ENCODE results near the gene AP2B1.
"Not testable (repeated sequence)": the region's sequence is repeated elsewhere in the genome, so short reads cannot be mapped to it uniquely, and the experiment has no call there.

AP2B1 gene

DNA sequence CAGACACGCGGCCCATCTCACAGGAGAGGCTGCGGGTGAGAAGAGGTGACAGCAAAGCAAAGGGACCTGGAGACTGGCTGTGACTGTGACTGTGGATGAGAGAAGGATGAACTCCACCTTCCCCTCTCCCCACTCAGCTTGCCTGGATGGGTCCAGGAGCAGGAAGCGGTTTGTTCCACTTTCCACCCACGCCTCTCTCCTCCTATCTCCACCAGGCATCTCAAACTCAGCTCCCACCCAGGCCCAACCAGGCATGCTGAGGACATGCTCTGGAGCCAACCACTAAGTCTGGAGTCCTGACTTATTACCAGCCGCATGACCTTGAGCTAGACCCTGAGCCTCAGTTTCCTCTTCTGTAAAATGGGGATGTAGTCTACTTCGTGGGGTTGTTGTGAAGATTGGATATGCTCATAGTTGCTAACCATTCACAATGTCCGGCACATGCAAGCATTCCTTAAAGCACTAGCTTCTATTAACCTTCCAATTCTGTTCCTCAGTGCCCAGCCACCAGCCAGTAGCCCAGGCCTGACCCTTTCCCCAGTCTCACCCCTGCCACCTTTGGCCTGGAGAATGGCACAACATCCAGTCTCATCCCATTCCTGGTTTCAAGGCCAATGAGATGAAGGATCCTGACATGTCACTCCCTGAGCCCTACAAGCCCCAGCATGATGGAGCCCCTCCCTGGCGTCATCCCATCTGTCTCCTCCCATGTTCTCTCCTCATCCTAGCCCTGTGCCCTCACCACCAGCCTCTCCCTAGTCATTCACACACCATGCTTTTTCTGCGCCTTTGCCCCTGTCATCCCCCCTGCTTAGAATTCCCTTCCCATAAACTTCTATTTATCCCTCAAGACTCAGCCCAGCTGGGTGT, 163.6 kb downstream of the AP2B1 start:
- DNase-seq: no peak

DNA sequence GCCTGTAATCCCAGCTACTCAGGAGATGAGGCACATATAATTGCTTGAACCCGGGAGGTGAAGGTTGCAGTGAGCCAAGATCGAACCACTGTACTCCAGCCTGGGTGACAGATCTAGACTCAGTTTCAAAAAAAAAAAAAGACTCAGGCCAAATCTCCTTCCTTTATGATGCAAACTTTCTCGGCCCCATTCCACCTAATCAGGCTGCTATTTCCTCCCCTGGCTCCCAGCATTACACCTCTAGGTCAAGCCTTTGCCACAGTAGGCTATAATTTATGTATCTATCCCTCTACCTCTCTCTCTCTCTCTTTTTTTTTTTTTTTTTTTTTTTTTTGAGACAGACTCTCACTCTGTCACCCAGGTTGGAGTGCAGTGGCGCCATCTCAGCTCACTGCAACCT, 164.4 kb downstream of the AP2B1 start:
- not testable (repeated sequence) for DNase-seq

DNA sequence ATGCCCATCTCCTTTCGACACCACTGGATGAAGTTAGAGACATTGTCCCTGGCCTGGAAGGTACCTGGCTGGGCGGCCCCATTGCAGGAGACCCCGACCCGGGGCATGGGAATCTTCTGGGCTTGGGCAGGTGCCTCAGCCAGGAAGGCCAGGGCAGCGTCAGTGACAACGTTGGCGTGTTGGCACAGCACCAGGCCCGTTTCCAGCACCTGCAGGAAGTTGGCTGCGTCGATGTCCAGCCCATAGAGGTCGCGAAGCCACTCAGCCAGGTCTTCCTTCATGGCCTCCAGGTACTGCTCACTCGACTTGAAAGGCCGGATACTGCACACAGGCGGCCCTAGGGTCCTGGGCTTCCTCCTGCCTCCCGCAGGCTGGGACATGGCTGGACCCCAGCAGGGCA, 165.3 kb downstream of the AP2B1 start:
- no peak for DNase-seq

DNA sequence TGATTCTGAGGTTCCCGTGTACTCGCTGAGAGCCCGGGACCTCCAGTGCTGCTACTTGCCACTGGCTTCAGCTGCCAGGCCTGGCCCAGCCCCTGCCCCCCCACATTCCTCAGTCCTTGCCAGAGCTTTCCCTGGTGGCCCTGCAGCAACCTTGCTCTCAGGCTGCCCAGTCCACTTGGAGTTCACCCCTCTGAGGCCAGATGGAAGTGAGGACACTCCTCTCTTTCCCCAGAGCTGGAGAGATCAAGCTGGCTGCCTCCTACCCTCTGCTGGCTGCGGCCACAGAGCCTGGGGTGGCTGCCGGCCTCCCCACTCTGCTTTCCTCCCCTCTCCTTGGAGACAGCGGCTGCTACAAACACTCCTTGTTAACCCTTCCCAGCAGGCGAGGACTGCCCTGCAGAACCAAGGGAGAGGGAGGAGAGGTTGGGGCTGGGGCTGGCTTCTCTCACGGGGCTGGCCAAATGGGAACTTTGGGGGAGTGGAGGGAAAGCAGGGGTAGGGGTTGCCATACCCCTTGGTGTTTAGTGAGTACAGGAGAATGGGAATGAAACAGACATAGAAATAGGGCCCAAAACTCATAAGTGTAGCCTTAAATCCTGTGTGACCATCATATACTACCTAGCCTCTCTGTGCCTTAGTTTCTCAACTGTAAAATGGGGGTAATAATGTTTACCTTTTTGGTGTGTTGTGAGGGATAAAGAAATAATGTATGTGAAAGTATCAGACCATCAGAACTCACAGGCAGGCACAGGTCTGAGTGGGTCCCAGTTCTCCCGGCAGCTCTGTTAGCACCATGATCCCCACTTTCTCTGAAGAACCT, 166.0 kb downstream of the AP2B1 start, which contains the start of gene GAS2L2:
GAS2L2 (minus strand) TSS at position 295 of the 820 bp plus-strand sequence. CDS start 389 bp downstream, outside the sequence.
- no peak for DNase-seq

DNA sequence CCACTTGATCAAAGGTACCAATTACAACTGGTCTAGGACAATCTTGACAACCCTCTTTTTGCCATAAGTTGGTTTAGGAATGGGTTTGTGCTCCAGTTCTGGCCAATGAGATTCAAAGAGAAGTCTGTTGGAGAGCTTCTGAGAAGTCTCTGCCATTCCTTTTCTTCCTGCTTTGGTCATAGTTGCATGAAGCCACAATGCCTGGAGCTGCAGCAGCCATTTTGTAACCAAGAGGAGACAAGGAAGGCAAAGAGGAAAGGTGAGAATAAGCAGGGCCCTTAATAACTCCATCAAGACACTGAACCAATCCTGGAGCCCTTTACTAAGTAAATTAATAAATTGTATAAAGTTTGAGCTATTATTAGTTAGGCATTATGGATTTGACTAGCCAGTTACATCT, 170.1 kb downstream of the AP2B1 start:
- no peak for DNase-seq

DNA sequence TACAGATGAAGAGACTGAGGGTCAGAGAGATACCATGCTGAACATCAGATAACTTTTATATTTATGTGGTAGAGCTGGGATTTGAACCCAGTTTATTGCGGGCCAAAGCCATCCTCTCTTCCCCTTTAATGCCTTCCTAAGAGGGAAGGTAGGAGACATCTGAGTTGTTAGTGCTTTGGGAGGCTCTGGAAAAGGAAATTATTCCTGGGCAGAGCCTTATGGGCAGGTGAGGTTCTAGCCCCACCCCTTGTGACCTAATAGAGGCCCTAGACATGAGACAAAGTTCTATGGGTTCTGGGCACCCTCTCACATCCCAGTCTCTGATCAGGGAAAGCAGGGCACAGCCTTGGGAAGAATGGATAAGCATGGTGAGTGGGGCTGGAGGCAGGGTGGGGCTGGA, 173.5 kb downstream of the AP2B1 start, which contains the start of gene C17orf50:
C17orf50 (plus strand) TSS at position 301 of the 400 bp plus-strand sequence; CDS start at position 356, 55 bp downstream.
- DNase-seq: no peak

DNA sequence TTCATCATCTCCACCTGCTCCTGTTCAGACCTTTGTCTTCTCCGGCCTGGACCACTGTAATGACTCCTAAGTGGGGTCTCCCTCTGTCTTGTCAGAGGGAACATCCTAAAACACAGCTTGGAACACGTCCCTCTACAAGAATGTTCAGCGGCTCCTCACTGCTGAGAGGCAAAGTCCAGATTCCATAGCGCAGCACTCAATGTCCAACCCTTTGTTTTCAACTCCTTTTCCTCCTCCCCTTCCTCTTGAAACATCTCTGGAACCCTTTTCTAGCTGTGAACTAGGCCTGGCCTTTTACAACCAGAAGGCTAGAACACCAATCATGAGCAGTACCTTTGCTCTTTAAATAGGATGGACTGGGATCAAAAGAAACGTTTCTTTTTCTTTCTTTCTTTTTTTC, 174.5 kb downstream of the AP2B1 start:
- no peak for DNase-seq

DNA sequence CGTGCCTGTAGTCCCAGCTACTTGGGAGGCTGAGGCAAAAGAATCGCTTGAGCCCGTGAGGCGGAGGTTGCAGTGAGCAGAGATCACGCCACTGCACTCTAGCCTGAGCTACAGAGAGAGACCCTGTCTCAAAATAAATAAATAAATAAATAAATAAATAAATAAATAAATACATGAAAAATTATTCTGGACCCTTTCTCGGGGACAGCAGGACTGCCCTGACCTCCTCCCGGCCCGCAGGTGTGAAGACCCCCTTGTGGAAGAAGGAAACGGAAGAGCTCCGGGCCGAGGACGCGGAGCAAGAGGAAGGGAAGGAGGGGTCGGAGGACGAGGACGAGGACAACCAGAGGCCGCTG, 176.6 kb downstream of the AP2B1 start:
- no peak for DNase-seq

DNA sequence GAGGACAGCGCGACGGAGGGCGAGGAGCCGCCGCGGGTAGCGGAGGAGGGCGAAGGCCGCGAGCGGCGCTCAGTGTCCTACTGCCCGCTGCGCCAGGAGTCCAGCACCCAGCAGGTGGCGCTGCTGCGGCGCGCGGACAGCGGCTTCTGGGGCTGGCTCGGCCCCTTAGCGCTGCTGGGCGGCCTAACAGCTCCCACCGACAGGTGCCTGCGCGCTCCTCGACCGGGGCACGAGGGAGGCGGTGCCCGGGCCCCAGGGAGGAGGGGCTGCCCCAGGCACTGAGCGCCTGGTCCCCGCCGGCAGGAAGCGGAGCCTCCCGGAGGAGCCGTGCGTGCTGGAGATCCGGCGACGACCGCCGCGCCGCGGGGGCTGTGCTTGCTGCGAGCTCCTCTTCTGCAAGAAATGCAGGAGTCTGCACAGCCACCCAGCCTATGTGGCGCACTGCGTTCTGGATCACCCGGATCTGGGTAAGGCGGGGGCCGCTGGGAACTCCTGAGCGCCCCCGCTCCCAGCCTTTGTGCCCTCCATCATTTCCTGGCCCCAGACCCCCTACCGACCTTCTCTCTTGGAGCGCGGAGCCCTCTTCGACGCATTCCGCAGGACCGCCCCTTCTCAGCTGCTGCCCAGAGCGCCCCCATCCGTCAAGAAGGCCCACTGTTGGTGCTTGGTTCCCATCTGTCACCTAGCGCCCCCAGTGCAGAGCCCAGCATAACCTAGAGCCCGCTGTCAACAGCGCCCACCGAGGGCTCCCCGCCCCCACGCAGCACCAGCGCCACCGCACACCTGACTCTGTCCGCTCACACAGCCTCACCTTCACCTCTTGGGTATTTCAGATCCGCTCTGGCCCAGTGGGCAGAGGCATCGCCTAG, 177.2 kb downstream of the AP2B1 start:
- peak; percentile 94 for DNase-seq

DNA sequence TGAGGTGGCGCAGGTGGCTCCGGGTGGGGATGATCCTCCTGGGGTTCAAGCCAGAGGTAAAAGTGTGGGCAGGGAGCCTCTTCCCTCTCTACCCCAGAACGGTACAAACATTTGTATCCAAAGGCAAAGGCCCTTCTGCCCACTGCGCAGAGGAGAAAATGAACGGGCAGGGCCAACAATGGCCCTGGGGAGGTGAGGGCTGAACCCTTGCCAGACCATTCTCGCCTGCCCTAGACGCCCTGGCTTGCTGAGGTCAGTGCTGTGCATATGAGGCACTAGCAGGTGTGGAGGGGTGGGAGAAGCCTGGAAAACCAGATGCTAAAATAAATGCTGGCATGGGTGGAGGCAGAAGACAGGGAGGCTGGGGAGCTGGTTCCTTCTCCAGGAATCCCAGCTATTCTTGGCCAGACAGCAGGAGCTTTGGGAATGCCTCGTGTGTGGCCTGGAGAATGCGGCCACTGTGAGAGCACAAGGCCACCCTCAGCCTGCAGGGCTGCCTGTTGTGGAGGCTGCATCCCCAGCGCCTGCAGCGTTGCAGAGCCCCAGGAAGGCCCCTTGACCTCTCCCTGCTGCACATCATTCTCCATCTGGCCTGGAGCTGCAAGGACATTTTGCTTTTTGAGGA, 178.1 kb downstream of the AP2B1 start:
- DNase-seq: no peak

DNA sequence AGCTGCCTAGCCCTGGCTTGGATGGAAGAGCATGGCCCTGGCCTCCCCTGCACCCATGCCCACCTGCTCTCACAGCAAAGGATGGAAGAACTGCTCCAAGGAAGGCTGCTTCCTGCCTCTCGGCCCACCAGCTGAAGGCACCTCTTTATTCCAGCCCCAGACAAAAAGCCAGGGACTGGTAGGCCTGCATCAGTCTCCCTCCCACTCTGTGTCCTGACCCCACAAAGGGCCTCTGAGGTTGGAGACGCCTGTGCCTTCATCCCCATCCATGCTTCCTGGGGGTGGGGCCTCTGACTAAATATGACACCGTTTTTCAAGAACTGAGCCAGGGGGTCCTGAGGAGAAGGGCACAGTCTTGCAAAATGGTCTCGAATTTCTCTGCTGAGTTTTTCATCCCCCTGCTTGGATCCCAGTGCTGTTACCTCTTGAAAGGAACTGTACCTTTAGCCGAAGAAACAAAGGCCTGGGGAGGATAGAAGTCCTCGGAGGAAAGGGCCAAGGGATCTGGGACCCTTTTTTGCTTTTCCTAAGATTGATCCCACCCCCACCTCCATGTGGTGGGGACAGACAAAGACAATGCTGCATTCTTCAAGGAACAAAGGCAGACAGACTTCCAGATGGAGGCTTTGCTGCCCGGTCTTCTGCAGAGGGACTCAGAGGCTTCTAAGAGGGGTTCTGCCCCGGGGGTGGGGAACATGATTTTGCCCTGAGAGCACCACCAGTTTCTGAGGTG, 178.8 kb downstream of the AP2B1 start:
- no peak for DNase-seq

DNA sequence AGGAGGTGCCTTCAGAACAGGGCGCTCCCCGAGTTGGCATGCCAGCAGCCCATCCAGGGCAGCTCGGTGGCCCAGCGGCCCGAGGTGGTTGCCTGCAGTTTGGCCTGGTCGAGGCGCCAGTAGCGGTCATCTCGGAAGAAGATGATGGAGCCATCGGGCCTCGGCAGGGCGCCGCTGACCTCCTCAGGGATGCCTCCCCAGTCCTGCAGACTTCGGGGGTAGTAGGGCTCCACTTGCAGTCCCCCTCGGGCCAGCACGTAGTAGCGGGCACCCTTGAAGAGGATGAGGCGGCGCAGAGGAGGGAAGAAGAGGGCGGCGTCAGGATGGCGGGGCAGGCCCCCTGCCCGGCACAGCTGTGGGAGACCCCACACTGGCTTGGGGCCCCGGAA, 179.4 kb downstream of the AP2B1 start:
- DNase-seq: no peak

DNA sequence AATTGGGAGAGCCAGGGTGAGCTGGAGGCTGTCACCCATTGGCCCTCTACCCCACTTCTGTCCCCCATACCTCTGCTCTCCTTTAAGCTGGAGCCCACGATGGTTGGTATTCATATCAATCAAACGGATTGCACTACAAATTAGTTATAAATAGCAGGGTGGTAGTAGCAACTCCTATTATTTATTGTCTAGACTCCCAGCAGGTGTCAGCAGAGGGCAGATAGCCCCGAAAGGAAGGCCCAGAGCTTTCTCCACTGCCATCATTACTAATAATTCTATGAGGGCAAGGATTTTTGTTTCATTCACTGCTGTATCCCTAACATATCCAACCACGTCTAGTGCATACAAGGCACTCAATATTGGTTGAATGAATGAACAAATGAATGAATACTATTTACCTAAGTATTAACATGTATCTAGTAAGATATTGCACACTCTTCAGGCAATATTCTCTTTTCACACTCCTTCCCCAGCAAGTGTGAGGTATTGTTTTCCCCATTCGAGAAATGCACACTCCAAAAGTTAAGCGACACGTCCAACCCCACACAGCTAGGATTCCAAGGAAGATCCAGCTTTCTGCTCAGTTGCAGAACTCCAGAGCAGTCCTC, 179.9 kb downstream of the AP2B1 start:
- no peak for DNase-seq

DNA sequence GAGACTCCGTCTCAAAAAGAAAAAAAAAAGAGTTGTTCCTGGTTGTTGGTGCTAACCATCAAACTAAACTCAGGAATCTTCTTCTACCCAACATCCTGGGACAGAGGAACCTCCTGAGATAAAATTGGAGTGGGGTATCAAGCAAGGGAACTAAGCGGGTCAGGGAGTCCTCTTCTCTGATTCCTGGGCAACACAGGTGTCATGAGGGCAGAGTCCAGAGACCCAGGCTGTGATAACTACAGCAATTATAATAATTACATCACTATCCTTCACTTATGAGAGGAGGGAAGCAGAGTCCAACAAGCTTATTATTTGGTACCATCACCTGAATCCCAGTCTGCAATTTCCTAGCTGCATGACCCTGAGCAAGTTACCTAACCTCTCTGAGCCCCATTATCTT, 181.7 kb downstream of the AP2B1 start:
- DNase-seq: no peak

DNA sequence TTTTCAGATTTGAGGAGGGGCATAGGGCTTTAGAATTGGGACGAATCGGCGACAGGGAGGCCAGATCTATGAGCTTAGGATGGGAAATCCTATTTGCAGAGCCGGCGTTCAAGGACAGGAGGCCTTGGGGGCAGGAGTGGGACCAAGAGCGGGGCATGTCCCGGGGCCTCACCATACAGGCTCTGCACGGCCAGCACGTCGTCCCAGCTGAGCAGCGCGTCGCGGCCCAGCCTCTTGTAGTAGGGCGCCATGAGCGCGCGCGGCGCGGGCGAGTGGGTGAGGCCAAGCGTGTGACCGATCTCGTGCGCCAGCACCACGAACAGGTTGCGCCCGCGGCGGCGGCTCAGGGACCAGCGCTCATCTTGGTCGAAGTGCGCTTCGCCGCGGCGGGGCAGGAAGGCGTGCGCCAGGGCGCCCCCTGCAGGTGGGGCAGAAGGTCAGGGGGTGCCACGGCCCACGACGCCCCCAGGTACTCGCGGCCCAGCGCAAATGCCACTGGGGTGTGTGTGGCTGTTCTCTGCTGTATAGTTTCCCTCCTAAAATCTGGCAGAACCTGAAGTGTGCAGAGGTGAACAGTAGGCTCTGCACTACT, 182.9 kb downstream of the AP2B1 start:
- no peak for DNase-seq

DNA sequence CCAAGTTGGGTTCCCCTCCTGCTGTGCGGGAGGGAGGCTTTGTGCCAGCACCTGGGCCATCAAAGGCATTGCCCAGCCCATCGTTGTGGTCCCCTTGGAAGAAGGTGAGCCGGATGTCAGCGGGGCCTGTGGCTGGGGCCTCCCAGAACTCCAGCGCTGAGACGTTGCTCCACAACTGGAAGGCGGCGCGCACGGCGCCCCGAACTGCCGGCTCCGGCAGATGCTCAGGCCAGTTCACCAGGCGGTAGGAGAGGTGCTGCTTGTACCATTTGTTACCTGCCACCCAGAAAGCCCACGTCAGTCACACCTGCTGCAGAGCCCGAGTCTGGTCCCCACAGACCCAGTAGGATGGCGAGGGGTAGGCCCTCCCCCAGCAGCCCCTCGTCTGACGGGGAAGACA, 186.0 kb downstream of the AP2B1 start:
- no peak for DNase-seq

DNA sequence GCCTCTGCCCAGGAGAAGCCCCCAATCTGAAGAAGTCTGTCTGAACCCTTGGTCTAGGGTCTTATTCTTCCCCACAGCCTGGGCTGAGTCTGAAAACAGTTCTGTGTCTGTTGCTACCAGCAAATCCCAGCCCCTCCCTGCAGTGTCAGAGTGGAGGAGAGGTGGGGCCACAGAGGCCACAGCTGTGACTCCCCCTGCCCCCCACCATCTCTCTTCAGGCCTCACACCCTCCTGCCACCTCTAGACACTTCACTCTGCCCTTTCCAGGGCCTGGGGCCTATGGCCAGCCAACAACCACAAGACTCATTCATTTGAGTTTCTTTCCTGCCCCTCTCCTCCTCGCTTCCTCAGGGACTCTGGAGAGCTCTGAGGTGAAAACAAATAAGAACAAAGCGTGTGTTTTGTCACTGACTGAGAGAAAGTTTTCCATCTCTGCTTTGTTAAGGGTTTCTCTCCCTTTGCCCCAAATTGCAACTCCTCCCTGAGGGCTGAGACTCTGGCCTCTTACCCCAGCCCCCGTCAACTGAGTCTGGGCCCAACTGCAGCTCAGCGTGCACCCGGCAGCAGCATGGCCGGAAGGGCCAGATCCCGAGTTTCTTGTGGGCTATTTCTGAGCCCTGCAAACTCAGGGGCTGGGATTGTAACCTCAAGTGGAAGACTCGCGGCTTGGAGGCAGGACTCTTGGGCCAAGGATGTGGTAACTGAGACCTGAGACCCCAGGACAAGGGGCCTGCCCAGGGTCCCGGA, 186.7 kb downstream of the AP2B1 start:
- no peak for DNase-seq

DNA sequence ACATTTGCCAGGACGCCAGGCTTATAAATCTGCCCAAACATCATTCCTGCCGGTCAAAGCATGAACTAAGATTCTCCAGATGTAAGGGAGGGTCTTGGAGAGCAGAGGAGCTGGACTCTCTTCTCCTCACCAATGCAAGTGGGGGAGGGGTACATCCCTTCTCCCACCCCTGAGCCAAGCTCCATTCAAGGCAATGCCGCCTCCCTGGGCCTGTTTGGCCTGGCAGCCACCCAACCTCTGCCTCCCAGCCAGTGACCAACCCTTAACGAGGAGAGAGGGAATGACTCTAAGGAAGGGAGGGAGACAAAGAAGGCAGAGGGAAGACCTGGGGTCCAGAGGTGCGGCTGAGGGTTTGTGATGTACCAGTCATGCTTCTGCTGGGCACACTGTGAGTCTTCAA, 187.4 kb downstream of the AP2B1 start:
- no peak for DNase-seq

DNA sequence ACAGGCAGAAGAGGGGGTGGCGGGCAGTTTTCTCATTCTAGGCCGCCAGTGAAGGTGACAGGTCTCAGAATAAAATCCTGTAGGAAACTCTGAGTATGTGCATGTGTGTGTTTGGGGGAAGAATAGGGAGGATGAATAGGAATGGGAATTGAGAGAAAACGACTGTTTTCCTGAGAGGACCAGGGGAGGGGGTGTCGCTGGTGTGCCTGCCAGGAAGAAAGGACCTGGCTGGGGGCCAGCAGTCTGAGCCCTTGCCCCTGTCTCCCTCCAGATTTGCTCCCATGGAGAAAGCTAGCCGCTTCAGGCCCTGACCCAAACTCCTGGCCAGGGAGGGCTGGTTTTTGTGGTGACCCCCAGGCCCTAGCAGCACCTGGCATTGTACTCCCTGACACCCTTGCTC, 187.9 kb downstream of the AP2B1 start:
- DNase-seq: no peak

DNA sequence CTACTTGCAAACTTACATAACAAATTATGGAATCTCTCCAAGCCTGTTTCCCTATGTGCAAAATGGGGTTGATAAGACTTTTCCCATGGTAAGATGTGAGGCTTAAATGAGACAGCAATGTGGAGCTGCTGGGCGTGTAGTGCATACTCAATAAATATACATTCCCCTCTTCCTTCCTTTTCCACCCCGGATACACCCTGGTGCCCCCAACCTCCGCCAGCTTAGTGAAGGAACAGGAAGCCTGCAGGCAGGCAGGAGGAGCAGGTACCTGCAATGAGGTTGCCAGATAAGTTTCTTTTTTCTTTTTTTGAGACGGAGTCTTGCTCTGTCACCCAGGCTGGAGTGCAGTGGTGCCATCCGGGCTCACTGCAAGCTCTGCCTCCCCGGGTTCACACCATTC, 188.5 kb downstream of the AP2B1 start:
- DNase-seq: no peak
